ENCODE data around the gene C19orf81.

Gene C19orf81

DNA sequence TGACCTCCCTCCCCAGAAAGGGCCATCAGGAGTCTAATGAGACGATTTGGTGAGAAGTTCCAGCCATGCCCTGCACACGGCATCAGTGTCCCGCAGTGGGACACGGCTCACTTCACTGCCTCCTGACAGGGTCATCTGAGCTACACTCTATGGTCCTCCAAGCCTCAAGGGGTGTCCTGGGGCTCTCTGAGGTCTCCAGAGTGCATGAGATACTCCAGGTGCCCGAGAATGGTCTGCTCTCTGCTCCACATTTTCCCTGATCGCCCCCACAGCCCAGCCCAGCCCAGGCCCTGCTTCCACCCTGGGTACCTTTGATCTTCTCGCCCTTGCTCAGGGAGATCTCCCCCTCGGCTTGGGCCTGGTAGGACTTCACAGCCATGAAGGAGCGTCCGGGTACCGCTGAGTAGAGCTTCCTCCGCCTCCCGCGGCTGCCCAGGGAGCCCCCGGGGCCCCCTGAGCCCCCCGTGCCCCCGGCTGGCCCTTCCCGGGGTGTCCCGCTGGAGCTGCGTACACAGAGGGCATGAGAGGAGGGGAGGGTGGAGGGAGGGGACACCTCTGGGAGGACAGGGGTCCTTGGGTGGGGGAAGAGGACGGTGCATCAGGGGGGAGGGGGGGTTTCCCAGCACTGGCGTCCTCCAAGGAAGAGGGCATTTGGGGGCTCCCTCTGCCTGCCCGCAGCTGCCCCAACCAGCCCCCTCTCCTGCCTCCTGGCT is 53.1 kb downstream of the C19orf81 start:
- ChIA-PET POLR2A (interaction anchor here (2.0 kb wide), 1 partner anchor 22 kb away, joined by 9 read pairs; no protein-coding TSS in a partner anchor), CTCF (interaction anchor here (0.6 to 7.0 kb wide), 7 partner anchors 10 to 164 kb away, joined by 3 to 151 read pairs (median 4); no protein-coding TSS in a partner anchor)
- Histone ChIP-seq H3K4me3 (ENCODE audit: low read depth, low read length) (no peak overlapping the region), H3K4me1 (ENCODE audit: control insufficient read depth, insufficient read depth, low read length) (no peaks in the 10 kb centered on the region), H3K27ac (ENCODE audit: extremely low read depth, low read depth, low read length) (no peak overlapping the region), H3K9me3 (ENCODE audit: control insufficient read depth, insufficient read depth, low read depth, low read length) (no peaks in the 10 kb centered on the region), H3K36me3 (ENCODE audit: control insufficient read depth in 2 of 2, insufficient read depth in 1 of 2, low read length in 2 of 2) (no peaks in the 10 kb centered on the region)
- TF ChIP-seq, protein P1, sequence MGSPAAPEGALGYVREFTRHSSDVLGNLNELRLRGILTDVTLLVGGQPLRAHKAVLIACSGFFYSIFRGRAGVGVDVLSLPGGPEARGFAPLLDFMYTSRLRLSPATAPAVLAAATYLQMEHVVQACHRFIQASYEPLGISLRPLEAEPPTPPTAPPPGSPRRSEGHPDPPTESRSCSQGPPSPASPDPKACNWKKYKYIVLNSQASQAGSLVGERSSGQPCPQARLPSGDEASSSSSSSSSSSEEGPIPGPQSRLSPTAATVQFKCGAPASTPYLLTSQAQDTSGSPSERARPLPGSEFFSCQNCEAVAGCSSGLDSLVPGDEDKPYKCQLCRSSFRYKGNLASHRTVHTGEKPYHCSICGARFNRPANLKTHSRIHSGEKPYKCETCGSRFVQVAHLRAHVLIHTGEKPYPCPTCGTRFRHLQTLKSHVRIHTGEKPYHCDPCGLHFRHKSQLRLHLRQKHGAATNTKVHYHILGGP (tag by site-specific recombination; IDR thresholded peaks at IDR 0.05) = no peak
- TF ChIP-seq ZNF423 (tag by site-specific recombination; IDR thresholded peaks at IDR 0.05) (no peak), YY2 (tag by site-specific recombination; IDR thresholded peaks at IDR 0.05) (no peak), ZNF214 (tag by site-specific recombination; IDR thresholded peaks at IDR 0.05; ENCODE audit: borderline replicate concordance) (no peak), ZNF837 (tag by site-specific recombination; IDR thresholded peaks at IDR 0.05) (no peak), HOXD13 (CRISPR knock-in tag; IDR thresholded peaks at IDR 0.05; ENCODE audit: borderline replicate concordance) (no peak), SETDB1 (IDR thresholded peaks at IDR 0.05; ENCODE audit: insufficient read length, low read length) (no peak), ZNF175 (tag by site-specific recombination; IDR thresholded peaks at IDR 0.05) (no peak), ZNF184 (tag by site-specific recombination; IDR thresholded peaks at IDR 0.05) (no peak)

DNA sequence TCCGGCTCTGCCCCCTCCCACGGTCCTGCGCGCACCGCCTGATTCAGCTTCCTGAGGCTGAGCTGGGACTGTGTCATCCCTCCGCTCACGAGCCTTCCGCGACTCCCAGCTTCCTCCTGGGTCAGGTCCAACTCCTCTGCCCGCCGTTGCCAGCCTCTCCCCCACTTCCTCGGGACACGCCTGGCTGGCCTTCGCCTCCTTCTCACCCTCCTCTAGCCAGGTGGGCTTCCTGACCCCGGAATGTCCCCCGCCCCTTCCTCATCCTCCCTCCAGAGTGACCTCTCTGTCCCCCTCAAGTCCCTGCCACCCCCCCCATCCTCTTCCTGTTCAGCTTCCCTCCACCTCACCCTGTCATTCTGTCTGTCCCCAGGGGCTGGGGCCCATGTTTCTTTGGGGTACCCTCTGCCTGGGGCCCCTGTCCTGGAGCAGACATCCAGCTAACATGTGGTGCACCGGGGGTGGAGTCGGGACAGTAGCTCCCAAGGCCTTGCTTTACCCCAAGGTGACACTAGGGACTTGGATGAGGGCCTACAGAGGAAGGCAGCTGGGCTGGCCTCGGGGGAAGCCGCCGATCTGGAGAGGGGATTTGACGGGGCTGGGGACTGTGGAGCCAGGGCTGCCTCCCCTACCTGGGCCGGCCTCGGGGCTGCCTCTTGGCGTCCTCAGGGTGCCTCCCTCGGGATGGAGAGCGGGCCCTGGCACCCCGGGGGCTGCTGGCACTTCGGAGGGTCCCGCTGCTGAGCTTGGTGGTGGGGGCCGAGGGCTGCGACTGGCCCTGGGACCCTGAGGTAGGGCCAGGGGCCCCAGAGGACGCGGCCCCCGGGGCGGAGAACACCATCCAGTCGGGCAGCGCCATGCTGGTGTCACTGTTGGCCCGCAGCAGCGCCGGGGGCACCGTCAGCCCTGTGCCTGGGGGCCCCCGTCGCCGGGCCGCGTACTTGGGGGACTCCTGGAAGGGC is 53.9 kb downstream of the C19orf81 start:
- TF ChIP-seq ZNF311 (tag by site-specific recombination; IDR thresholded peaks at IDR 0.05; ENCODE audit: borderline replicate concordance) = no peak
- 0 out of 2 replicates have a peak, but pooled peaks have one; percentile 16 for TF ChIP-seq EGR2 (tag by site-specific recombination; IDR thresholded peaks at IDR 0.05; ENCODE audit: low read depth)
- TF ChIP-seq ZNF560 (tag by site-specific recombination; IDR thresholded peaks at IDR 0.05; ENCODE audit: borderline replicate concordance) = no peak
- TF ChIP-seq ZFHX2 (tag by site-specific recombination; conservative IDR thresholded peaks at IDR 0.05) = peak; percentile 19; the same call in 1 of the 2 replicates
- Histone ChIP-seq H3K4me3 (ENCODE audit: low read depth, low read length) (no peak overlapping the region), H3K9me3 (ENCODE audit: control insufficient read depth, insufficient read depth, low read depth, low read length) (no peaks in the 10 kb centered on the region), H3K36me3 (ENCODE audit: control insufficient read depth in 2 of 2, insufficient read depth in 1 of 2, low read length in 2 of 2) (no peaks in the 10 kb centered on the region), H3K27ac (ENCODE audit: extremely low read depth, low read depth, low read length) (no peak overlapping the region), H3K4me1 (ENCODE audit: control insufficient read depth, insufficient read depth, low read length) (no peaks in the 10 kb centered on the region)
- ChIA-PET CTCF (interaction anchor here (0.6 to 7.0 kb wide), 22 partner anchors 8 to 393 kb away, joined by 3 to 151 read pairs (median 4); partner anchors contain the start of gene CLEC11A), POLR2A (interaction anchor here (2.0 kb wide), 1 partner anchor 21 kb away, joined by 9 read pairs; no protein-coding TSS in a partner anchor)

DNA sequence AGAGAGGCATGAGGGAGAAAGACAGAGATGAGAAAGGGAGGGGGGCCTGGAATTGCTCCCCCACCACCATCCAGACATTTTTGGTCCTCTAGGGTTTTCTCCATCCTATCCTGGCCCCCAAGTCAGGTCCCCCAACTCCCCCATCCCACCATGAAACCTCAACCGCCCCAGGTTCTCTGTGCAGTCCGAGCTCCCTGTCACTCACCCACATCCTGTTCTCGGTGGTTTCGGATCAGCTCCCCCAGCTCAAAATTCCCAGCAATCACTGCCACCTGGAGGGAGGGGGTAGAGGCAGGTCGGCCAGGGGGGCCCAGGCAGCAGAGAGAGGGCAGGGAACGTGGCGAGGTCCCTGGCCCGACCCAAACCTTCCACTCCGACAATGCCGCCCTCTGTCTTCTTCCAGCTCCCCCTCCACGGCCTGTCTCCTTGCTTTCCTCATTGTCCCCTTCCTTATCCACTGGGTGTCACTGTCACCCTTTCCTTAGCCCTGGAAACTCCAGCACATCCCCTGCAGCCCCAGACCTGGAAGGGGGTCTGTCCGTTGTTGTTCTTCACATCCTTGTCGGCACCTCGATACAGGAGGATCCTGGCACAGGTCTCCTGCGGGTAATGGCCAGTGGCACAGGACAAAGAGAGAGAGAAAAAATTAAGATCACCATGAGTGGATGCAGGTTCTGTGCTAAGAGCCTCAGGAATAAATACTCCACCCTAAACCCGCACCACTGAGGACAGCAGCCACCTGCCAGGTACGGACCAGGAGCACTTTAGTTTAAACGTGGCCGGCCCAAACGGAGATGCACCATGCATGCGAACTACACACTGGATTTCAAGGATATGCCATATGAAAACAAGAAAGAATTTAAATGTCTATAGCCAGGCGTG is 54.9 kb downstream of the C19orf81 start:
- H3K27ac ChIP-seq (ENCODE audit: extremely low read depth, low read depth, low read length) = no peak overlapping the region
- TF ChIP-seq ZNF600 (tag by site-specific recombination; IDR thresholded peaks at IDR 0.05) (peak; percentile 48; the same call in 1 of the 2 replicates), ZNF138 (tag by site-specific recombination; IDR thresholded peaks at IDR 0.05; ENCODE audit: borderline replicate concordance) (no peak), GLIS1 (tag by site-specific recombination; IDR thresholded peaks at IDR 0.05) (peak; percentile 33), ZFP3 (tag by site-specific recombination; IDR thresholded peaks at IDR 0.05; ENCODE audit: low read depth) (0 out of 2 replicates have a peak, but pooled peaks have one; percentile 42), ZNF654 (tag by site-specific recombination; IDR thresholded peaks at IDR 0.05; ENCODE audit: low read depth) (peak; percentile 63)
- TF ChIP-seq, protein P2, sequence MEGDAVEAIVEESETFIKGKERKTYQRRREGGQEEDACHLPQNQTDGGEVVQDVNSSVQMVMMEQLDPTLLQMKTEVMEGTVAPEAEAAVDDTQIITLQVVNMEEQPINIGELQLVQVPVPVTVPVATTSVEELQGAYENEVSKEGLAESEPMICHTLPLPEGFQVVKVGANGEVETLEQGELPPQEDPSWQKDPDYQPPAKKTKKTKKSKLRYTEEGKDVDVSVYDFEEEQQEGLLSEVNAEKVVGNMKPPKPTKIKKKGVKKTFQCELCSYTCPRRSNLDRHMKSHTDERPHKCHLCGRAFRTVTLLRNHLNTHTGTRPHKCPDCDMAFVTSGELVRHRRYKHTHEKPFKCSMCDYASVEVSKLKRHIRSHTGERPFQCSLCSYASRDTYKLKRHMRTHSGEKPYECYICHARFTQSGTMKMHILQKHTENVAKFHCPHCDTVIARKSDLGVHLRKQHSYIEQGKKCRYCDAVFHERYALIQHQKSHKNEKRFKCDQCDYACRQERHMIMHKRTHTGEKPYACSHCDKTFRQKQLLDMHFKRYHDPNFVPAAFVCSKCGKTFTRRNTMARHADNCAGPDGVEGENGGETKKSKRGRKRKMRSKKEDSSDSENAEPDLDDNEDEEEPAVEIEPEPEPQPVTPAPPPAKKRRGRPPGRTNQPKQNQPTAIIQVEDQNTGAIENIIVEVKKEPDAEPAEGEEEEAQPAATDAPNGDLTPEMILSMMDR (tag by site-specific recombination; IDR thresholded peaks at IDR 0.05) = peak; percentile 97
- TF ChIP-seq, protein P3, sequence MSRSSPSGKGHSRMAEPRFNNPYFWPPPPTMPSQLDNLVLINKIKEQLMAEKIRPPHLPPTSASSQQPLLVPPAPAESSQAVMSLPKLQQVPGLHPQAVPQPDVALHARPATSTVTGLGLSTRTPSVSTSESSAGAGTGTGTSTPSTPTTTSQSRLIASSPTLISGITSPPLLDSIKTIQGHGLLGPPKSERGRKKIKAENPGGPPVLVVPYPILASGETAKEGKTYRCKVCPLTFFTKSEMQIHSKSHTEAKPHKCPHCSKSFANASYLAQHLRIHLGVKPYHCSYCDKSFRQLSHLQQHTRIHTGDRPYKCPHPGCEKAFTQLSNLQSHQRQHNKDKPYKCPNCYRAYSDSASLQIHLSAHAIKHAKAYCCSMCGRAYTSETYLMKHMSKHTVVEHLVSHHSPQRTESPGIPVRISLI (tag by site-specific recombination; IDR thresholded peaks at IDR 0.05) = no peak
- ChIA-PET CTCF (interaction anchor here (0.6 to 7.0 kb wide), 23 partner anchors 9 to 392 kb away, joined by 3 to 151 read pairs (median 4); partner anchors contain the start of gene CLEC11A), POLR2A (interaction anchor here (2.0 kb wide), 1 partner anchor 20 kb away, joined by 9 read pairs; no protein-coding TSS in a partner anchor)
- H3K9me3 ChIP-seq (ENCODE audit: control insufficient read depth, insufficient read depth, low read depth, low read length) = no peaks in the 10 kb centered on the region
- H3K4me3 ChIP-seq (ENCODE audit: low read depth, low read length) = no peak overlapping the region
- no peaks in the 10 kb centered on the region for H3K36me3 ChIP-seq (ENCODE audit: control insufficient read depth in 2 of 2, insufficient read depth in 1 of 2, low read length in 2 of 2)
- H3K4me1 ChIP-seq (ENCODE audit: control insufficient read depth, insufficient read depth, low read length) = no peaks in the 10 kb centered on the region
